ENCODE data around the gene SPHK2. TPM values are rescaled to one million over a fixed set of nuclear protein-coding genes. Genes with fewer than 3 reads are reported as not detected.

Gene SPHK2
- polyA plus RNA-seq, 1 experiment, result 4.6 TPM

DNA sequence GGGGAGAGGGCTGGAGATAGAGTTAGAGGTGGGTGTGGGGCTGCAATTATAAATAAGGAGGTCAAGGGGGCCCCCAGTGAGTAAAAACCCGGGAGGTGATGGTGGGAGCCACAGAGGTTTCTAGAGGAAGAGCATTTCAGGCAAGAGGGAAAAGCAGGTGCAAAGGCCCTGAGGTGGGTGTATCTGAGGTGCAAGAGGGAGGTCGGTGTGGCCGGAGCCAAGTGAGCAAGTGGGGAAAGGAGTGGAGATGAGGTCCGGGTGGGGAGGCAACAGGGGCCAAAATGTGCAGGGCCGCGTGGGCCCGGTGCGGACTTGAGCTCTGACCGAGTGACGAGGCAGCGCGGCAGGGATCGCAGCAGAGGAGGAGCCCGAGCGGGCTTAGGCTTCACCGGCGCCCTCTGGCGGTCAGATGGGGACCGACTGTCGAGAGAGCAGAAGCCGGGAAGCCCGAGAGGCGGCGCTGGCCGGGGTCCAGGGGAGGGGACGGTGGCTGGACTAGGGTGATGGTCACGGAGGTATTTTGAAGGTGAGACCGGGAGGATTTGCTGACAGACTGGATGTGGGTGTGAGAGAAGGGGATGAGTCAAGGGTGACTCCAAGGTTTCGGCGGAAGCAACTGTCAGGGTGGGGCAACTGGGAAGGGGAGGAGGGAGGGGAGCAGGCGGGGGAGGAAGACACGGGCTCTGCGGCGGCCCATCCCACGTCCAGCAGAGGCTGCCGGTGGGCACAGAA, 30.5 kb upstream of the SPHK2 start:
- CTCF ChIA-PET, result interaction anchor here (0.5 to 10.6 kb wide), 26 partner anchors 9 to 963 kb away, joined by 3 to 207 read pairs (median 4); partner anchors contain the start of genes RPL18 and SPHK2
- peak; percentile 58 for DNase-seq (ENCODE audit: low read depth, low spot score)
- POLR2A ChIA-PET, result interaction anchor here (1.3 to 1.4 kb wide), 2 partner anchors 30 to 96 kb away, joined by 8 read pairs; partner anchors contain the start of genes RPL18 and SPHK2
- TF ChIP-seq, protein P1, sequence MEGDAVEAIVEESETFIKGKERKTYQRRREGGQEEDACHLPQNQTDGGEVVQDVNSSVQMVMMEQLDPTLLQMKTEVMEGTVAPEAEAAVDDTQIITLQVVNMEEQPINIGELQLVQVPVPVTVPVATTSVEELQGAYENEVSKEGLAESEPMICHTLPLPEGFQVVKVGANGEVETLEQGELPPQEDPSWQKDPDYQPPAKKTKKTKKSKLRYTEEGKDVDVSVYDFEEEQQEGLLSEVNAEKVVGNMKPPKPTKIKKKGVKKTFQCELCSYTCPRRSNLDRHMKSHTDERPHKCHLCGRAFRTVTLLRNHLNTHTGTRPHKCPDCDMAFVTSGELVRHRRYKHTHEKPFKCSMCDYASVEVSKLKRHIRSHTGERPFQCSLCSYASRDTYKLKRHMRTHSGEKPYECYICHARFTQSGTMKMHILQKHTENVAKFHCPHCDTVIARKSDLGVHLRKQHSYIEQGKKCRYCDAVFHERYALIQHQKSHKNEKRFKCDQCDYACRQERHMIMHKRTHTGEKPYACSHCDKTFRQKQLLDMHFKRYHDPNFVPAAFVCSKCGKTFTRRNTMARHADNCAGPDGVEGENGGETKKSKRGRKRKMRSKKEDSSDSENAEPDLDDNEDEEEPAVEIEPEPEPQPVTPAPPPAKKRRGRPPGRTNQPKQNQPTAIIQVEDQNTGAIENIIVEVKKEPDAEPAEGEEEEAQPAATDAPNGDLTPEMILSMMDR (IDR thresholded peaks at IDR 0.05; ENCODE audit: low read depth, low read length), result peak; percentile 92
- no peaks in the 10 kb centered on the region for H3K27me3 ChIP-seq (ENCODE audit: control insufficient read depth, insufficient read depth, low read length)
- no peak overlapping the region for H3K27ac ChIP-seq (ENCODE audit: low read depth, low read length)
- H3K9me3 ChIP-seq (ENCODE audit: control insufficient read depth, insufficient read depth, low read length), result no peaks in the 10 kb centered on the region
- H3K4me3 ChIP-seq (ENCODE audit: low read depth, low read length), result peak overlapping the region; percentile 56

DNA sequence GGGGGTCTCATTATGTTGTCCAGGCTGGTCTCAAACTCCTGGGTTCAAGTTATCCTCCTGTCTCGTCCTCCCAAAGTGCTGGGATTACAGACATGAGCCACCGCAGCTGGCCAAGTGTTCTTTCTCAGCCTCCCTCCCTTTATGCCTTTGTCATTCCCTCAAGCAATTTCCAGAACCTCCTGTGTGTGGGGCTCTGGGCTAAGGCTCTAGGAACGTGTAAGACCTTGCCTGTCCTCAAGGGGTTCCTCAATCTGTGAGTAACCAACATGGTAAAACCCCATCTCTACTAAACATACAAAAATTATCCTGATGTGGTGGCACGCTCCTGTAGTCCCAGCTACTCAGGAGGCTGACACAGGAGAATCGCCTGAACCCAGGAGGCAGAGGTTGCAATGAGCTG, 28.3 kb upstream of the SPHK2 start:
- POLR2A ChIA-PET, result no interaction called here
- DNase-seq (ENCODE audit: low read depth, low spot score), result no peak

DNA sequence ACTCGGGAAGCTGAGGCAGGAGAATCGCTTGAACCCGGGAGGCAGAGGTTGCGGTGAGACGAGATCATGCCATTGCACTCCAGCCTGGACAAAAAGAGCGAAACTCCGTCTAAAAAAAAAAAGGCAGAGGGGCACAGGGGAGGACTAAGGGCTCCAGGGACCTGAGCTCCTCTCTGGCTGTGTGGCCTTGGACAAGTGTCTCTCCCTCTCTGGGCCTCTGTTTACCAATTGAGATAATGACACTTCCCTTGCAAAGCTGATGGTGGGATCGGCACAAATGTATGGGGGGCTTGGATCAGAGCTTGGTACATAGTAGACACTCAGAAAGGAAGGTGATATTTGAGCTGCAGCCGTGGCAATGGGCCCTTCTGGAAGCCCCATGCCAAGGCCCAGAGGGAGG, 24.1 kb upstream of the SPHK2 start:
- Histone ChIP-seq H3K27ac (ENCODE audit: low read depth, low read length) (no peak overlapping the region), H3K9me3 (ENCODE audit: control insufficient read depth, insufficient read depth, low read length) (no peaks in the 10 kb centered on the region; the same call in 1 of the 2 replicates), H3K27me3 (ENCODE audit: control insufficient read depth, insufficient read depth, low read length) (peaks cover 15% of the 10 kb centered on the region), H3K4me3 (ENCODE audit: low read depth, low read length) (no peak overlapping the region)
- ChIA-PET POLR2A (interaction anchor here (0.6 kb wide), 1 partner anchor 10 kb away, joined by 3 read pairs; no protein-coding TSS in a partner anchor), CTCF (interaction anchor here (0.6 to 1.0 kb wide), 2 partner anchors 13 to 106 kb away, joined by 3 to 5 read pairs; no protein-coding TSS in a partner anchor)
- TF ChIP-seq, protein P1 (IDR thresholded peaks at IDR 0.05; ENCODE audit: low read depth, low read length), result no peak
- no peak for DNase-seq (ENCODE audit: low read depth, low spot score)

More for the DNA sequence above, 28.3 kb upstream of the SPHK2 start:
- Histone ChIP-seq H3K9me3 (ENCODE audit: control insufficient read depth, insufficient read depth, low read length) (no peaks in the 10 kb centered on the region), H3K27ac (ENCODE audit: low read depth, low read length) (no peak overlapping the region), H3K27me3 (ENCODE audit: control insufficient read depth, insufficient read depth, low read length) (no peaks in the 10 kb centered on the region), H3K4me3 (ENCODE audit: low read depth, low read length) (no peak overlapping the region)
- CTCF ChIA-PET, result interaction anchor here (10.6 kb wide), 1 partner anchor 102 kb away, joined by 174 read pairs; no protein-coding TSS in a partner anchor
- TF ChIP-seq, protein P1 (IDR thresholded peaks at IDR 0.05; ENCODE audit: low read depth, low read length), result 0 out of 2 replicates have a peak, but pooled peaks have one; percentile 12

DNA sequence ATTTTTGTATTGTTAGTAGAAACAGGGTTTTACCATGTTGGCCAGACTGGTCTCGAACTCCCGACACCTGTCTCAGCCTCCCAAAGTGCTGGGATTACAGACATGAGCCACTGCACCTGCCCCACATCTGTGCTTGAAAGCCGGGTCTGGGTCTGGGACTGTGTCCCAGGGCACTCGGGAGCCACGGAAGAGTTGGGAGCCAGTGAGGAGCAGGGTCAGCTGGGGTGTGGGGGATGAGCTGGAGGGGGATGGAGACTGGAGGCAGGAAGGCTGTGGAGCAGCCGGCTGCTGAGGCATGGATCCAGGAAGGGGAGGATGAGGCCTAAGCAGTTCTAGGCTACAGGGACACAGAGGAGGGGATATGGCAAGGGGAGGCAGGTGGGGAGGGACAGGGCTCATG, 23.5 kb upstream of the SPHK2 start:
- no peak overlapping the region for H3K27ac ChIP-seq (ENCODE audit: low read depth, low read length)
- ChIA-PET POLR2A (interaction anchor here (0.6 kb wide), 1 partner anchor 9 kb away, joined by 3 read pairs; no protein-coding TSS in a partner anchor), CTCF (no interaction called here)
- no peak overlapping the region for H3K4me3 ChIP-seq (ENCODE audit: low read depth, low read length)
- peaks cover 15% of the 10 kb centered on the region for H3K27me3 ChIP-seq (ENCODE audit: control insufficient read depth, insufficient read depth, low read length)
- no peak for DNase-seq (ENCODE audit: low read depth, low spot score)
- H3K9me3 ChIP-seq (ENCODE audit: control insufficient read depth, insufficient read depth, low read length), result no peaks in the 10 kb centered on the region; the same call in 1 of the 2 replicates
- TF ChIP-seq, protein P1 (IDR thresholded peaks at IDR 0.05; ENCODE audit: low read depth, low read length), result no peak

DNA sequence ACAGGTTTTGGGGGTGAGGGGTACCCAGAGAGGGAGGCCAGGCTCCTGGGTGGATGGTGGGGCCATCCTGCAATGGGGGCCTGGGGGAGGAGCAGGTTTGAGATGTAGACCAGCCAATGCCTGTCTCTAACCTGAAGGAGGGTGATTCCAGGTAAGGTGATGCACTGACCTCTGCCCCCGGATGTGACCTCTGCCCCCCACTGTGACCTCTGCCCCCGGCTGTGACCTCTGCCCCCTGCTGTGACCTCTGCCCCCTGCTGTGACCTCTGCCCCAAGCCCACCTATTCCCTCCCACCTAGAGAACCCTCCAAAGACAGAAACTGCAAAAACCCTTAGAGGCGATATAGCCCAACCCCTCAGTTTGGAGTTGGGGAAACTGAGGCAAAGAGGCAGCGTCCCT, 23.1 kb upstream of the SPHK2 start:
- TF ChIP-seq, protein P1 (IDR thresholded peaks at IDR 0.05; ENCODE audit: low read depth, low read length), result no peak
- POLR2A ChIA-PET, result no interaction called here
- CTCF ChIA-PET, result no interaction called here

More for the DNA sequence above, 23.1 kb upstream of the SPHK2 start:
- DNase-seq (ENCODE audit: low read depth, low spot score), result no peak
- no peak overlapping the region for H3K27ac ChIP-seq (ENCODE audit: low read depth, low read length)
- H3K9me3 ChIP-seq (ENCODE audit: control insufficient read depth, insufficient read depth, low read length), result no peaks in the 10 kb centered on the region; the same call in 1 of the 2 replicates
- H3K4me3 ChIP-seq (ENCODE audit: low read depth, low read length), result no peak overlapping the region
- peaks cover 15% of the 10 kb centered on the region for H3K27me3 ChIP-seq (ENCODE audit: control insufficient read depth, insufficient read depth, low read length)

Data from AG04450 (cell line).